ENCODE measurements around the gene ALOX12B. TPM values are rescaled to one million over a fixed set of nuclear protein-coding genes. Genes with fewer than 3 reads are reported as not detected.

Gene ALOX12B
- total and polyA plus RNA-seq, 2 of the 13 experiments (the other 11 are each of a cell fraction or from before 2014, with no cell fraction given), result 0.13 TPM; not detected in 1

DNA sequence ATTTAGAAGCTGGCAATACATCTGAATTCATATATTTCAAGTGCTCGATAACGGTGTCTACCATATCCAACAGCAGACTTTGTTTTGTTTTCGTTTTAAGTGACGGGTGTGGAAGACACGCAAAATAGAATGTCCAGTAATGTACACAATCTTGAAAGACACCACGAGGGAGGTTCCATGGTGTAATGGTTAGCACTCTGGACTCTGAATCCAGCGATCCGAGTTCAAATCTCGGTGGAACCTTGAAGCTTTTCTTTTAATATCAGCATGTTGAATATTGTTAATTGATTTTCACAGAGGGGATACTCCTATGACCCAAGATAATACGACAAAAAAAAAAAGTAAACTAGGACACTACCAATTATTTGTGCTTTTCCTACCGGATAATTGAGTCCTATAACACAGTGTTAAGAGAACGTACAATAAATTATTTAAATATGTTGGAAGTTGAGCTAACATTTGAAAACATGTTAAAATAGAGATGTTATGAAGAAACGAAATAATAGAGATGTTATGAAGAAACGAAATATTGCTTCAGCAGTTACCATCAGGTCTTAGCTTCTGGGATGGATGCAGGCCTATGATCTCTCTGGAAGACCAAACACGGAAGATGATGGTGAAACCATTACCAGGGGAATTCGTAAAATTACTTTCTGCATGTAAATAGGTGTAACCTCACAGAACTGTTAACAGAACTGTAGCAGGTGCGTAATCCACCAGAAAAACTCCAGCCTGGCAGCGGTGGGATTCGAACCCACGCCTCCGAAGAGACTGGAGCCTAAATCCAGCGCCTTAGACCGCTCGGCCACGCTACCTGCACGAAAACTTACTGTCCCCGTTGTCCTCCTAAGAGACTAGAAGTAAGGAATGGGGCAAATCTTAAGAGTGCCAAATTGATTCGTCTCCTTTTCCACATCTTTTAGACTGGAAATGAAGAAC, 32.3 kb upstream of the ALOX12B start (continued):
- TF ChIP-seq MAX (IDR thresholded peaks at IDR 0.05) (peak; percentile 34), RFX5 (IDR thresholded peaks at IDR 0.05; ENCODE audit: low read depth, low read length) (no peak), ZBTB8A (CRISPR knock-in tag; IDR thresholded peaks at IDR 0.05; ENCODE audit: borderline replicate concordance, low read depth) (no peak), SRSF9 (IDR thresholded peaks at IDR 0.05; ENCODE audit: borderline replicate concordance, insufficient read depth, low read depth, low read length, poor library complexity, severe bottlenecking) (no peak), CSRNP2 (CRISPR knock-in tag; conservative IDR thresholded peaks at IDR 0.05; ENCODE audit: low read depth) (no peak), ZHX2 (IDR thresholded peaks at IDR 0.05; ENCODE audit: low read depth) (no peak), ZHX2 (CRISPR knock-in tag; IDR thresholded peaks at IDR 0.05; ENCODE audit: borderline replicate concordance) (no peak), ZNF18 (CRISPR knock-in tag; IDR thresholded peaks at IDR 0.05; ENCODE audit: insufficient replicate concordance) (no peak), ZNF136 (CRISPR knock-in tag; IDR thresholded peaks at IDR 0.05; ENCODE audit: low read depth) (no peak)
- TF ChIP-seq, protein P1, sequence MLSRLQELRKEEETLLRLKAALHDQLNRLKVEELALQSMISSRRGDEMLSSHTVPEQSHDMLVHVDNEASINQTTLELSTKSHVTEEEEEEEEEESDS (CRISPR knock-in tag; IDR thresholded peaks at IDR 0.05; ENCODE audit: borderline replicate concordance), result 0 out of 2 replicates have a peak, but pooled peaks have one; percentile 1
- TF ChIP-seq, protein P2, sequence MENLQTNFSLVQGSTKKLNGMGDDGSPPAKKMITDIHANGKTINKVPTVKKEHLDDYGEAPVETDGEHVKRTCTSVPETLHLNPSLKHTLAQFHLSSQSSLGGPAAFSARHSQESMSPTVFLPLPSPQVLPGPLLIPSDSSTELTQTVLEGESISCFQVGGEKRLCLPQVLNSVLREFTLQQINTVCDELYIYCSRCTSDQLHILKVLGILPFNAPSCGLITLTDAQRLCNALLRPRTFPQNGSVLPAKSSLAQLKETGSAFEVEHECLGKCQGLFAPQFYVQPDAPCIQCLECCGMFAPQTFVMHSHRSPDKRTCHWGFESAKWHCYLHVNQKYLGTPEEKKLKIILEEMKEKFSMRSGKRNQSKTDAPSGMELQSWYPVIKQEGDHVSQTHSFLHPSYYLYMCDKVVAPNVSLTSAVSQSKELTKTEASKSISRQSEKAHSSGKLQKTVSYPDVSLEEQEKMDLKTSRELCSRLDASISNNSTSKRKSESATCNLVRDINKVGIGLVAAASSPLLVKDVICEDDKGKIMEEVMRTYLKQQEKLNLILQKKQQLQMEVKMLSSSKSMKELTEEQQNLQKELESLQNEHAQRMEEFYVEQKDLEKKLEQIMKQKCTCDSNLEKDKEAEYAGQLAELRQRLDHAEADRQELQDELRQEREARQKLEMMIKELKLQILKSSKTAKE (CRISPR knock-in tag; IDR thresholded peaks at IDR 0.05; ENCODE audit: borderline replicate concordance), result no peak

Measured in HepG2 (cell line).